Body of pancreas (tissue), 4 donors: ENCODE results near the gene YIPF5.

Source experiments
- CTCF ChIP-seq, 7 experiments: fragments of 450-650 bp in 4 of 7; fragments of 200-600 bp in 3 of 7; sonication (generic) in 3 of 7; IDR thresholded peaks; one replicate each; pipeline ENCODE4 v1.5.1; 2016 to 2019; ENCODE audit warnings: antibody characterized with exemption in 7 of 7
- POLR2A ChIP-seq, 3 donors: fragments of 450-650 bp; IDR thresholded peaks; one replicate each; pipeline ENCODE4 v1.6.1; 2016; ENCODE audit warnings: antibody characterized with exemption in 3 of 3, mild to moderate bottlenecking in 2 of 3

GRCh38 chr5:144151026-144151425 lies 19.4 kb downstream of the YIPF5 start:
- TF ChIP-seq CTCF (IDR thresholded peaks at IDR 0.05): no peak
- no peak for TF ChIP-seq POLR2A (IDR thresholded peaks at IDR 0.05)
